Left lobe of liver (tissue), 2 donors: Measurements from ENCODE around the gene FAH. TPM values are rescaled to one million over a fixed set of nuclear protein-coding genes. Genes with fewer than 3 reads are reported as not detected.

Experiments used
- ATAC-seq: fragments of 200-7000 bp; cut with Tn5 transposase; one replicate; pipeline ENCODE4 v1.9.1; 2020; ENCODE audit warnings: mild to moderate bottlenecking, moderate library complexity
- DNase-seq: peaks from one replicate; pipeline ENCODE4 v3.0.0-alpha.2; 2020; ENCODE audit warnings: low spot score
- total RNA-seq: library from RNA; stranded (reverse); gene quantifications from one replicate; pipeline ENCODE4 v1.2.1, GENCODE V29; 2021
- donor health status: DM: no; HTN: no; CAD: no; lungs with moderate emphysema.
- donor health status: DM: no; HTN: yes; CAD: no.

Gene FAH
- total RNA-seq, 1 donor from 2014 or later, result 215 TPM

DNA sequence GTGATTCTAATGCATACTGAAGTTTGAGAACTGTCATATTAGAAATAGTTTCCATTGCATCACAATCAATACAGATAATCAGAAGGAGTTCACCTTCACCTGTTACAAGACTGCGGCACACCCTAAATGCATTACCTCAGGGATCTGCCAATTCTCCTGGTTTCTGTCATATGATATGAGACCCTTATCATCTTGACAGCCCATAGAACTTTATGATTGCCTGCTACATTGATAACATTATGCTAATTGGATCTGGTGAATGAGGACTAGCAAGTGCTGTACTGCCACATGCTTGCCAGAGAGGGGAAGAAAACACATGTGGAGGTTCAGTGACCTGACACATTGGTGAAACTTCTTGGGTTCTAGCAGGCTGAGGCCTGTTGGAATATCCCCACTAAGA, 41.4 kb downstream of the FAH start:
- ATAC-seq, result no peak
- peak; percentile 15 for DNase-seq

DNA sequence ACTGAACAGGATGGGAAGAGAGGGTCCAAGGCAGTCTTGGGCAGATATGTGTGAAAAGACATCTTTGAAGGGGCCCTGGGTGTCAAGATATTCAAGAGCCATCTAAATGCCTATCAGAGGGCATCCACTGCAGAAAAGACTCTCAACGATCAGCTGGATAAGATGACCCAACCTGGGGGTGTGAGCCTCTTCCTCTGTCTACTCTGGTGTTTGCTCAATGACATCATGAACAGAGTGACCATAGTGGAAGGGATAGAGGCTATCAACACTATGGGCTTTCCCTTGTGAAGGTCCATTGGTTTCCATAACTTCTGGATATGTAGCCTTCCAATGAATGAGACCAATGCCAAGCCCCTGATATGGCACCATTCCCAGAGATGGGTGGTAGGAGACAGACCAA, 42.1 kb downstream of the FAH start:
- peak; percentile 39 for ATAC-seq
- DNase-seq, result no peak

DNA sequence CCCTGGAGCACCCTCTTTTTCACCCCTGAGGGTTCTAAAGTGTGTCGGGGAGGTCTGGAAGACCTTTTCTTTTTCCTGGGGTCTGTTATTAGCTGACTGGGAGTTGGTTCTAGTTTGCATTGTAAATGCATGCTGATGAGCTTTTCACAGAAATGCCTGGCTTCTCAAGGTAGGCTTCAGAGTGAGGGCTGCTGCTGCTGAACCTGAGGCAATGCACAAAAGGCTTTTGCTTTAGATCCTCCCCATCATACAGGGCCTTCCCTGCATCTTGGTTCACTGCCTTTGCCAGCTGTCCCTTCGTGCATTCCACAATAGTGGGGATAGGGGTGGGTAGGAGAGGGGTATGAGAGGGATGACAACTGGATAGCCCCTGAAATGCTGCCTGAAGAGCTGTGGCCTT, 46.6 kb downstream of the FAH start:
- ATAC-seq, result no peak
- DNase-seq, result no peak

DNA sequence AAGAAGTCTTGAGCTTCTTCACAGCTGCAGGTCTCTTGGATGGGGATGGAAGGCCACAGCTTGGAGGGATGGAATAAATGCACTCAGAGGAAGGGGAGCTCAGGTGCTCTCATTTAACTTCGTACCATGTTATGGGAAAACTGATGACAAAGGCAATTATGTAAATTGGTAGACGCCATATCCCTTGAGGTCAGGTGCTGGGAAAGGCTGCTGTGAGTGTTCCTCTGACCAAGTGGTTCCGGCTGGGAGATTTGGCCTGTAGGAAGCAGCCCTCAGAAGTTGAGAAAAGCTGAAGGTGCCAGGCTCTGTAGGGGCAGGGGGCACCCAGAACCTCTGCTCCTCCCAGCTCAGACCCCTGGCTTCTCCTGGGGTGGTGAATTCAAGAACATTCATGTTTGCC, 47.1 kb downstream of the FAH start:
- DNase-seq (no peak), ATAC-seq (no peak)

GRCh38 chr15:80201256-80202015, 48.6 kb downstream of the FAH start:
- no peak for DNase-seq

DNA sequence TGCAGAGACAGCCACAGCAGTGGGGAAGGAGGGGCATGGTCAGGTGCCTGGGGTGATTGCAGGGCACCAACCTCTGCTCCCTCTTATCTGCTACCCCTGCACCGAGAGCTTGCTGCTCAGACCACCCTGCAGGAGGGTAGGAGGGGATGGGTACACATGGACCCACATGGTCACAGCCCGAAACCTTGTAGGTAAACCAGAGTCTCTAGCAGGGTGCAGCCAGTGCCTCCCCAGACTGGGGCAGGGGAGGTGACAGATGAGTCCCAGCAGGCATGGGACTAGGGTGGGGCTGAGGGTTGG, 49.2 kb downstream of the FAH start:
- ATAC-seq, result no peak

More at GRCh38 chr15:80201256-80202015, 48.6 kb downstream of the FAH start:
- no peak for ATAC-seq

DNA sequence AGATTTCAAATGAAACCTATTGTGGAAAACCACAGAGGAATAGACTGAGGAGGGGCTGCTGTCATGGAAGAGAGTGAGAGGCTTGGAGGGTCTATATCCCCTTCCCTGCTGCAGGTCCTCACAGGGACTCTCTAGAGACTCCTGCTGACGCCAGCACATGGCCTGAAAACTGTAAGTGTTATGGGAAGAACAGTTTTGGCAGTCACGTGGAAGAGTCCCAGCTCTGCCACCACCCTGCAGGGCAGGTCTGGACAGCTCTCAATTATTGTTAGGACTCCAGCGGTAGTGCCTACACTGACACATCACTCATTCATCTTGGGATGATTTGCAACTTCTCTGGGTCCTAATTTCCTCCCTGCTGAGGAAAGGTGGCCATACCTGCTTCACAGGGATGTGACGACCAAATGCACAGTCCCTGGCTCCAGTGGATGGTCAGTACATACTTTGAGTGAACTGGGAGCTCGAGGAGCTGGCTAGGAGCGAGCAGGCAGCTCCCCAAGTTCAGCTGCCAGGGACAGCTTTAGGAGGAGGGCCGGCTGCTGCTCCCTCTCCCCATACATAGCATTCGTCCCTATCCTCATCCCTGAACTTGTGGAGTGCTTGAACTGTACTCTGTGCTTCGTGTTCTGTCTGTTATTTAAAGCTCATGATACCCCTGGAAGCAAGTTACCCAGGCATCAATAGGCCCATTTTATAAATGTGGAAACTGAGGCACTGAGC, 50.0 kb downstream of the FAH start:
- DNase-seq (no peak), ATAC-seq (peak; percentile 9)

More for the DNA sequence above, 49.2 kb downstream of the FAH start:
- DNase-seq, result no peak

DNA sequence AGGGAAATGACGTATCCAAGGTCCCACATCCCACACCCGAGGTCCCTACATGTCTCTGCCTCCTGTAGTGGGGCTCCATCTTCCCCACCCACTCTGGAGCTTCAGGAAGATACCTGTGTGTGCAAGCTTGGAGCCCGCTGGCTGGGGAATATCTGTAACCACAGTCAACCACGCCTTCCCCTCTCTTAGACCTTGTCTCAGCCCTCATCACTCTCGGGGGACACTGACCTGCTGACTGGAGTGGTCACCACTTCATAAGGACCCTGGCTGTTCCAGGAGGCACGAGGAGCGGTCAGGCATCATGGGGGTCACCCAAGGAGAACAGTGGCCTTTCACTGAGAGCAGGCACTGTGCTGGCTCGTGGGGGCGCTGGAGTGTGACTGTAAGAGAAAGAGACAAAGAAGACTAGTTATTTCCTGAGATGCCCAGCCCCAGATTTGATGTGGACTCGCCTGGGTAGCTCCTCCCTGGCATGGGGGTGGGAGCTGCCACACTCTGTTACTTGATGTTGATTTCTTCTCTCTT, 50.6 kb downstream of the FAH start:
- DNase-seq, result no peak
- no peak for ATAC-seq

DNA sequence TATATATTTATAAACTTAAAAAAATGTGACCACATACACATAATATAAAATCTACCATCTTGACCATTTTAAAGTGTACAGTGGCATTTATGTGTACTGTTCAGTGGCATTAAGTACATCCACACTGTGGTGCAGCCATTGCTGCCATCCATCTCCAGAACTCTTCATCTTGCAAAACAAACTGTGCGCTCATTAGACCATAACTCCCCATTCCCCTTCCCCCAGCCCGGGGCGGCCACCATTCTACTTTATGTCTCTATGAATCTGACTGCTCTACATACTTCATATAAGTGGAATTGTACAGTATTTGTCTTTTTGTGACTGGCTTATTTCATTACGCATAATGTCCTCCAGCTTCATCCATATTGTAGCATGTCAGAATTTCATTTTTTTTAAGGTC, 51.4 kb downstream of the FAH start:
- ATAC-seq, result no peak

GRCh38 chr15:80207887-80208286, 55.1 kb downstream of the FAH start:
- ATAC-seq (peak; percentile 49), DNase-seq (peak; percentile 78)

More for the DNA sequence above, 51.4 kb downstream of the FAH start:
- DNase-seq, result no peak

DNA sequence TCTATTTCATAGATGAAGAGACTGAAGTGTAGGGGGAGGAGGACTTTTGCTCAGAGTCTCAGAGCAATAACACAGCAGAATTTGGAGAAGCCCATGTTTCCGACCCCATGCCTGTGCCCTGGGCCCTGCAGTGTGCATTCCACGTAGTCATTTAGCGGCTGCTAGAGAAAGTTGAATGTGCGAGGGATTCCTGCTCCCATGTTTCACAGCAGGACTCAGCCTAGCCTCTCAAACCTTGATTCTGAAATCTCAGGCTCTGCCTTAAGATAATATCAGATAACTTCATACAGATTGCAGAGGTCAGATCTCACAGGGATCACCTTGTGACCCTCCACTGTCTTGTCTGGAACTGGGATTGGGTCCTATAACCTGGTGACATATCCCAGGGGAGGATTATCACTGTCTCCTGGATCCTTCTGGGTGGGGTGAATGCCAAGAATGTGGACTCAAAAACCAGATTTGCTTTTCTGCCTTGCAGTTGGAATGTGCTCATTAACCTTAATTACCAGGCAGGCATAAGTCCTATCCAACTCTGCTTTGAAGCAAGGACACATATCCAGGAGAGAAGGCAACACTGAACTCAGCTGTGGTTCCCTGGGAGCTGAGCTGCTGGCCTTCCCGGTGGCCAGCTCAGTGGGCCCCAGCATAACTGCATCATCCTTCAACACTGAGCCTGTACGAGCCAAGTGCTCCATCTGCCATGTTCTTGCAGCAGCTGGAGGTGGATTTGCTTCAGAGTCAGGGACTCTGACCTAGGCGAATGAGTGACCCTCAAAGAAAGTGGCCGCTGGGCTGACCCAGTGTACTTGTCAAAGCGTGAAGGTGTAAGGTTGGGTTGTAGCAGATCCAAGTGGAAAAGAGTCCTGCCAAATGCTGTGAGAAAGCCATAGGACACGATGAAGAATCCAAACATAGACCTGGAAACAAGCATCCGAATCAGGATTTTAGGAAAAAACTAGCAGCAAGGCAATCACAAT, 56.2 kb downstream of the FAH start:
- peak; percentile 45 for ATAC-seq
- peak; percentile 65 for DNase-seq

GRCh38 chr15:80210611-80211573, 58.1 kb downstream of the FAH start:
- DNase-seq (peak; percentile 82), ATAC-seq (peak; percentile 80)

DNA sequence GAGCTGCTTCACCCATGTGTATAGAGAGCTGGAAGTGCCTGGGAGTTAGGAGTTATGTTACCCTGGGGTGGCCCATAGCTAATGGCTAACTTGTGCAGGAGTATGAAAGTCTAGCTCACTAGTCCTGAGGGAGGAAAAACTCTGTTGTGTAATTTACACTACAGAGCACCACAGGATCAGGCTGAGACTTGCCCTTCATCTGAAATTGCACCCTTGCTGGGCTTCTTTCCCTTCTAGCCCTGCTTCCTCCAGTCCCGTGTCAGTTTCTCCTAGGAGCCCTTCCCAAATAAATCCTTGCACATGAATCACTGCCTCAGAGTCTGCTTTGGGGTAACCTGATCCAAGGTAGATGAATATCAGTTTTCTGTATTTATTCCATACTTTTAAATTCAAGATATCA, 59.2 kb downstream of the FAH start:
- peak; percentile 38 for ATAC-seq
- no peak for DNase-seq

- no peak for DNase-seq
- peak; percentile 25 for ATAC-seq
These were observed 62.1 kb downstream of the FAH start for GRCh38 chr15:80214910-80215309.

GRCh38 chr15:80216141-80216540, 63.3 kb downstream of the FAH start:
- DNase-seq, result no peak
- no peak for ATAC-seq

DNA sequence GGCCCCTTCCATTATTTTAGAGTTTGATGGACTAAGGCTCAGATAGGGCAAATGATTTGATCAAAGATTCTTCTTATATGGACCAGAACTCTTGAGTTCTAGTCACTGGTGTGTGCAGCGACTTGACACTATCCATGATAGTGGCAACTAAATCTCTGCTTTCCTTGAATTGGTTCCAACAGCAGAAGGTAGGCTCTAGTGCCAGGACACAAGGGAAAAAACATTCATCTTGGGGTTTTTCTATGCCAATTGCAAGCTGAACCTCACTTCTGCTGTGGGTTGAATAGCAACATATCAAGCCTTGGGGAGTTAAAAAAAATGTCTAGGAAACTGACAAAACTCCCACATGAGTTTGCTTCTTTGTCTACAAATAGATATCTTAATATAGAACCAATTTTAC, 64.1 kb downstream of the FAH start:
- DNase-seq, result no peak
- no peak for ATAC-seq

GRCh38 chr15:80217327-80217900, 64.6 kb downstream of the FAH start:
- no peak for ATAC-seq
- DNase-seq, result no peak

- no peak for ATAC-seq
- no peak for DNase-seq
These were observed 67.2 kb downstream of the FAH start for GRCh38 chr15:80219955-80220354.

GRCh38 chr15:80228959-80229610, 76.3 kb downstream of the FAH start:
- peak; percentile 97 for ATAC-seq
- DNase-seq, result peak; percentile 86
